ENCODE measurements around the gene PLCB4. TPM values are rescaled to one million over a fixed set of nuclear protein-coding genes. Genes with fewer than 3 reads are reported as not detected.
A peak's percentile ranks its signal among the peaks of the same experiment; 100 is the strongest.

The PLCB4 gene
- total RNA-seq, 1 donor from 2014 or later = 53.3 TPM

DNA sequence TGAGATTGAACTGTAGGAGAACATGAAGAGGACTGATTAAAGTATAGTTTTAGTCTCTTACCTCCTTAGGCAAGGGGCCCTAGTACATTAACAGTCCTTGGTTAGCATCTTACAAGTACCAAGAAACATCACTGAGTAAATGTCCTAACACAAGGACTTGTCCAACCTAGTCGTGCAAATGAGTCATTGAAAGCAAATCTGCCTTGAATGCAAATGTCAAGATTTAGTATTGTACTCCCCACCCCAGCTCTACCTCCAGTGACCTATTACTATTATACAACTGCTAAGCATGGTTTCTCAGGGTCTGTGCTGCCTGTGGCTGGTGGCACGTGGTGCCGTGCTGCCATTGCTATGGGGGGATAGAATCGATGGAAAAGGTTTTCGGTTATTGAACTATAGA, 138.4 kb downstream of the PLCB4 start:
- Mint-ChIP-seq H3K4me1 (peaks cover 58% of the 10 kb centered on the region), H3K27me3 (ENCODE audit: low read depth) (no peaks in the 10 kb centered on the region), H3K27ac (ENCODE audit: unreplicated experiment) (no peak overlapping the region), H3K36me3 (ENCODE audit: low read depth) (no peaks in the 10 kb centered on the region), H3K9me3 (peaks cover 2% of the 10 kb centered on the region), H3K4me3 (no peak overlapping the region)
- no peak for DNase-seq (ENCODE audit: low read depth, low spot score)
- TF ChIP-seq, protein P1, sequence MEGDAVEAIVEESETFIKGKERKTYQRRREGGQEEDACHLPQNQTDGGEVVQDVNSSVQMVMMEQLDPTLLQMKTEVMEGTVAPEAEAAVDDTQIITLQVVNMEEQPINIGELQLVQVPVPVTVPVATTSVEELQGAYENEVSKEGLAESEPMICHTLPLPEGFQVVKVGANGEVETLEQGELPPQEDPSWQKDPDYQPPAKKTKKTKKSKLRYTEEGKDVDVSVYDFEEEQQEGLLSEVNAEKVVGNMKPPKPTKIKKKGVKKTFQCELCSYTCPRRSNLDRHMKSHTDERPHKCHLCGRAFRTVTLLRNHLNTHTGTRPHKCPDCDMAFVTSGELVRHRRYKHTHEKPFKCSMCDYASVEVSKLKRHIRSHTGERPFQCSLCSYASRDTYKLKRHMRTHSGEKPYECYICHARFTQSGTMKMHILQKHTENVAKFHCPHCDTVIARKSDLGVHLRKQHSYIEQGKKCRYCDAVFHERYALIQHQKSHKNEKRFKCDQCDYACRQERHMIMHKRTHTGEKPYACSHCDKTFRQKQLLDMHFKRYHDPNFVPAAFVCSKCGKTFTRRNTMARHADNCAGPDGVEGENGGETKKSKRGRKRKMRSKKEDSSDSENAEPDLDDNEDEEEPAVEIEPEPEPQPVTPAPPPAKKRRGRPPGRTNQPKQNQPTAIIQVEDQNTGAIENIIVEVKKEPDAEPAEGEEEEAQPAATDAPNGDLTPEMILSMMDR (conservative IDR thresholded peaks at IDR 0.05) = no peak

DNA sequence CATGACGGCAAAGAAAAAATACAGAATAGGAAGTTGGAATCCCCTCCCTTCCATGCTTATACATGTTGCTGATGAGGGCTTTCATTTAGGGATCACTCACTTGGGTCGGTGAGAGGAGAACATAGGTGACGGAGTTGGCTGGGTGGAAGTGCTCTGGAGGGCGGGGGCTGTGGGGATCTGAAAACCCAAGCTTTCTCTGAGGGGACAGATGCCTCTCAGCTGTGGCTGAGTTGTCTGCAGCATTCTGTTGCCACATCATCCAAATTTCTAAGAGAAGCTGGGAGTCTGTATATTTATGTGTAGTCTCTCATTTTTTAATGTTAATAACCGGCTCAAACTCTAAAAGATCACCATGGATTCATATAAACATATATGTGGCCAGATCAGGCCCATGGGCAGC, 141.5 kb downstream of the PLCB4 start:
- no peaks in the 10 kb centered on the region for H3K27me3 Mint-ChIP-seq (ENCODE audit: low read depth)
- peaks cover 5% of the 10 kb centered on the region for H3K9me3 Mint-ChIP-seq
- peaks cover 53% of the 10 kb centered on the region for H3K4me1 Mint-ChIP-seq
- TF ChIP-seq, protein P1 (conservative IDR thresholded peaks at IDR 0.05) = no peak
- DNase-seq (ENCODE audit: low read depth, low spot score) = no peak
- no peaks in the 10 kb centered on the region for H3K36me3 Mint-ChIP-seq (ENCODE audit: low read depth)
- peak overlapping the region; percentile 28 for H3K27ac Mint-ChIP-seq (ENCODE audit: unreplicated experiment)
- H3K4me3 Mint-ChIP-seq = no peak overlapping the region

DNA sequence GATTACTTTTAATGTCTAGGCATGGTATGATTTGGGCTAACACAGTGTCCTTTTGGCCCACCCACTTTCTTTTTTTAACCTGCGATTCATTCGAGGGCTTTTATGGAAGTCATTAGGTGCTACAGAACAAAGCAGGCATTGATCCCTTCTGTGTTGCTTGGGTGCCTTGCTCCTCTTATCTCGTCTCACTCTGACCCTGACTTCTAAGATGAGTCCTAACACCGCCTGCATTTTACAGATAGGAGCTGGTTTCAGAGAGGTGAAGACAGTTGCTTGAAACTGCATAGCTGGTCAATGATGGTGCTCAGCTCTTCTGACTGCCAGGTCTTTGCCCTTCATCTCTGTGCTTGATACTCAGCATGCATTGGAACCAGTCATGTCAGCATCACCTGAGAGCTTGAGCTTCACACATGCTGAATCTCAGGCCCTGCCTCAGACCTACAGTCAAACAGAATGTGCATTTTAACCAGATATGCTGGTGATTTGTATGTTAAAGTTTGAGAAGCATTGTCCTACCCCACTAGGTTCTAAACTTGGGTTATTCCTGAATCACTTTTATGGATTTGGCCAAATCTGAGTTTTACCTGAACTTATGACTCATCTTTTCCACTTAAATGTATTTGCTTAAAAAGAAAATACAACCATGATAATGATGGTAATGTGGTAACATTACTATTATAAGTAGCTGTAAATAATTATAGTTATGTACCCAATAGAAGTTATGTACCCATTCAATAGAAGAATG, 142.3 kb downstream of the PLCB4 start:
- peaks cover 5% of the 10 kb centered on the region for H3K9me3 Mint-ChIP-seq
- DNase-seq (ENCODE audit: low read depth, low spot score) = no peak
- no peaks in the 10 kb centered on the region for H3K27me3 Mint-ChIP-seq (ENCODE audit: low read depth)
- H3K27ac Mint-ChIP-seq (ENCODE audit: unreplicated experiment) = no peak overlapping the region
- TF ChIP-seq, protein P1 (conservative IDR thresholded peaks at IDR 0.05) = no peak
- H3K4me3 Mint-ChIP-seq = no peak overlapping the region
- no peaks in the 10 kb centered on the region for H3K36me3 Mint-ChIP-seq (ENCODE audit: low read depth)
- peaks cover 44% of the 10 kb centered on the region for H3K4me1 Mint-ChIP-seq

DNA sequence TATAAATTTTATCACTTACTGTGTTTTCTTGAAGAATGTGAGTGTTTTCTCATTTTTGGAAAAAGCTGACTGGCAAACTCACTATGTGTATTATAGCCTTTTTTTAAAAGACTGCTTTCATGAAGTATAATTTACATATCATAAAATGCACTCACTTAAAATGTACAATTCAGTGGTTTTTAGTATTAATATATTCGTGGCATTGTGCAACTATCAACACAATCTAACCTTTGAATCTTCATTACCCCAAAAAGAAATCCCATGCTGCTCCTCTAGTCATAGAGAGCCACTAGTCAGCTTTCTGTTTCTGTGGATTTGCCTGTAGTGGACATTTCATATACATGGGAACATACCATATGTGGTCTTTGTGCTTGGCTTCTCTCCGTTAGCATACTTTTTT, 143.8 kb downstream of the PLCB4 start:
- Mint-ChIP-seq H3K36me3 (ENCODE audit: low read depth) (no peaks in the 10 kb centered on the region), H3K4me3 (no peak overlapping the region), H3K27ac (ENCODE audit: unreplicated experiment) (no peak overlapping the region), H3K27me3 (ENCODE audit: low read depth) (no peaks in the 10 kb centered on the region), H3K4me1 (peaks cover 41% of the 10 kb centered on the region), H3K9me3 (peaks cover 5% of the 10 kb centered on the region)
- TF ChIP-seq, protein P1 (conservative IDR thresholded peaks at IDR 0.05) = no peak
- no peak for DNase-seq (ENCODE audit: low read depth, low spot score)

DNA sequence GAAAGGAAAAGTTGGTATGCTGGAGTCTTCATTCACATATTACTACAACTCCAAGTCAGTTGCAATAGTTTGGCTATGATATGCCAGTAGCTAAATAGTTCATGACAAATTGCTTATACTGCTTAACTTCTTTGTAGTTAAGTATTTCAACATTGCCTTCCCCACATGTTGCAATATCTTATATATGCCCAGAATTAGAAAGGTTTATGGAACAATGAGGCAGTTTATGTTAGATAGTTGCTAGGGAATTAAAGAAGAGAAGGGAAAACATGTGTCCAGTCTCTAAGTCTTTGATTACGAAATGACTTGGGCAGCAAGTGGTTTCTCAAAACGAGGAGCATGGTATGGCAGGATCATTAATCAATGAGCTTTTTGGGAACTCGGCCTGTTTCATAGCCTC, 145.8 kb downstream of the PLCB4 start:
- Mint-ChIP-seq H3K4me3 (no peak overlapping the region), H3K4me1 (peaks cover 33% of the 10 kb centered on the region), H3K27ac (ENCODE audit: unreplicated experiment) (no peak overlapping the region), H3K36me3 (ENCODE audit: low read depth) (peaks cover 5% of the 10 kb centered on the region), H3K27me3 (ENCODE audit: low read depth) (no peaks in the 10 kb centered on the region), H3K9me3 (peaks cover 5% of the 10 kb centered on the region)
- no peak for DNase-seq (ENCODE audit: low read depth, low spot score)
- TF ChIP-seq, protein P1 (conservative IDR thresholded peaks at IDR 0.05) = no peak

All from neural crest cell (in vitro differentiated cells).